Measurements from ENCODE around the gene SNRPF.
A peak's percentile ranks its signal among the peaks of the same experiment; 100 is the strongest.

Gene SNRPF

DNA sequence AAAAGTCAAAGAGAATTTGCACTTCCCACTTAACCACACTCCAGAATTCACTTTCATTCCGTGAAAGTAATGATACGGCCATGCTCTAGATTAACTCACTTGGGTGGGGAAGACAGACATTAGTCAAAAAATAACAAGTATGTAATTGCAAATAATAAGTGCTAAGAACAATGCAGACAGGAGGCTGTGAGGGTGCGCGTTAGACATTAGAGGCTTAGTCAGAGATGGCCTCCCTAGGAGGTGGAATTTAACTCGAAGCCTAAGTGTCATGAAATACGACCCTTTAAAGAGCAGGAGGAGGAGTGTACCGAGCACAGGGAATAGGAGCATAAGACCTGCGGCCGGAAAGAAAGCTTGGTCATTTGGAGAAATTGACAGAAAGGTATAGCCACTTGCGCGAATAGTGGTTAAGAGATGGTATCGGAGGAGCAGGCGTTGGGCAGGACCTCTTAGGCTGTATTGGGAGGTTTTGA lies 628 bp downstream of the SNRPF start:
- peak in 1 of 58 donors; percentile 10 for DNase-seq

DNA sequence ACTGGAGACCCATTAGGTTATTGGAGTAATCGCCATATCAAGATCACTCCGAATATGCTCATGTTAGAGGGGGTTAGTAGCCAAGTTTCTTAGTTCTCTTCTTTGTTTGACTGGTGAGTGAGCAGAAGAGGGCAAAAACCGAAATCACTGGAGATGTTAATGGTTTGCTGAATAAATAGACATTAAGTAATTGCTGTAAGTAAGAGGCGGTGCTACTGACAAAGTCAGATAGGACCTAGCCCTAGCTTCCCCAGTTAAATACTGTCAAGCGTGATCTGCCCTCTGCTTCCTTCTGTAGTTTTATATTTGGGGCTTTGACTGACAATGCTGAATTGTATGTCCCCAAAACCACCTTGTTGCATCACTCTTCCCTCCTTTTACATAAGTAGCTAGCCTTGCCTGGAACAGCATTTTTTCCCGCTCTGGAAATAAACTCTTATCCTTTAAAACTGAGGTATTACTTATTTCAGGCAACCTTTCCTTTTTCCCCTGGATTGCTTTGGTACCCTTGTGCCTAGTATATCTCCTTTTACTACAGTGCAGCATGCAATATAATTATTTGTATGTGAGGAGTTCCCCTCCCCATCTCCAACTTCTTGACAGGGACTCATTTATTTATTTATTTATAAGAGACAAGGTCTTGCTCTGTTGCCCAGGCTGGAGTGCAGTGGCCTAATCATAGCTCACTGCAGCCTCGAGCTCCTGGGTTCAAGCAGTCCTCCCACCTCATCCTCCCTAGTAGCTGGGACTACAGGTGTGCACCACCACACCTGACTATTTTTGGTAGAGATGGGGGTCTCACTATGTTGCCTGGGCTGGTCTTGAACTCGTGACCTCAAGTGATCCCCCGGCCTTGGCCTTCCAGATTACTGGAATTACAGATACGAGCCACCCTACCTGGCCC lies 1.4 kb downstream of the SNRPF start:
- DNase-seq = no peak

GRCh38 chr12:95862038-95862437 lies 3.3 kb downstream of the SNRPF start:
- no peak for DNase-seq

GRCh38 chr12:95863337-95863736 lies 4.6 kb downstream of the SNRPF start:
- no peak for DNase-seq

DNA sequence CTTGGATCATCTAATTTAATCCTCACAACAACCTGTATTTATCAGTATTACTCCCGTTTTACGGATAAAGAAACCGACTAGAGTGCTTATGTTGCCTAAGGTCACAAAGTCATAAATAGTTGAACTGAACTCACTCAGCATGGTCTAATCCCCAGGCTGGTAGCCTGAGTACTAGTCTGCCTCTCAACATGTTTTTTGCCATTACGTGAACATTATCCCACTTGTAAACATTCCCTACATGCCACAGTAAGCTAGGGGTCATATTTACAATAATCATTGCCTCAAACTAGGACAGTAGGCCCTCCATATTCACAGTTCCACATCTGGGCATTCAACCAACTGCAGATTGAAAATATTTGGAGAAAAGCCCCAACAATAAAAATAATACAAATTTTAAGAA lies 12.1 kb downstream of the SNRPF start:
- no peak for DNase-seq

- no peak for DNase-seq
These were observed 15.7 kb downstream of the SNRPF start for GRCh38 chr12:95874452-95874851.

DNA sequence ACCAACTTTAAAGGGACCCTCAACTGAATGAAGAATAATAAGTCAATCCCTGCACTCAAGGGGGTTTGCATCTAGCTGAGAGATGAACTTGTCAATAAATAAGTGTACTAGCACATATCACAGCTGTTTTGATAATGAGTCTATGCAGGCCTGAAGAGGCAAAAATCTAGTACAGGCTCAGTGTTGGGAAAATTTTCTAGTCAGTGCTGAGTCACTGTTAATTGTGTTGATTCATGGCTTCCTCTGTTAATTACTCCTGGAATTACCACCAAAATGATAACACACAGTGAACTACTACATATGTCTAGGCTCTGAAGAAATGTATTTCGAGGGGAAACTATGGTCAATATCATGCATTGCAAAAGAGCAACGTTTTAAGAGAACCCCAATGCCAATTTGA lies 18.9 kb downstream of the SNRPF start:
- DNase-seq = no peak

DNA sequence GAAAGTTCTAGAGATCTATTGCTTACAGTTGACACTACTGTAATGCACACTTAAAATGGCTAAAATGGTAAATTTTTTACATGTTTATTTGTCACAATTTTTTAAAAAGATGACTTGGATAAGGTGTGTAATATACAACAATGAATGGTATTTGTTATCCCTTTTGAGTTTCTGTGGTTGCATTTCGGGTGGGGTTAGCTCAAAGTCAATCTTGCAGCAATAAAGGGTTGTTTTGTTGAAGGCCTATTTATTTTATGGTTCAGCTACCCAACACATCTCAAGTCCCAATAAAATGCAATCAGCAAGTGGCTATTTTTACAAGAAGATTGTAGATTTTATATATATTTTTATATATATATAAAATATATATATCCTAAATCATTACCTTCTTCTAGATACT lies 22.1 kb downstream of the SNRPF start:
- no peak for DNase-seq

GRCh38 chr12:95881331-95881955 lies 22.7 kb downstream of the SNRPF start:
- DNase-seq = no peak

GRCh38 chr12:95882080-95882479 lies 23.3 kb downstream of the SNRPF start:
- no peak for DNase-seq

DNA sequence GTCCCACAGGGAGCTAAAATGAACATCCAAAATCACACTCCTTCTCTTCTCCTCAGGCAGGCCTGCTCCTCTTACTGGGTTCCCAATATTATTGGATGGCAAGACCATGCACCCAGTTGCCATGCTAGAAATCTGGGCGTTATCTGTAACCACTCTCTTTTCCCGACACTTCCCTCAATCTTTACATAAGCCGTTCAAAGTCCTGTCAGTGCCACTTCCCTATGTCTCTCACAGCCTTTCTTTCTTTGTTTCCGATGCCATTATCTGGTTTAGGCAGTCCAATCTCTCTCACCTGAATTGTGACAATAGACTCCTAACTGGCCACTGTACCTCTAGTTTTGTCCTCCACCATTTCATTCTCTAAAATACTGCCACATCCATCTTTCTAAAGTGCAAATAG lies 24.1 kb downstream of the SNRPF start:
- DNase-seq = no peak

DNA sequence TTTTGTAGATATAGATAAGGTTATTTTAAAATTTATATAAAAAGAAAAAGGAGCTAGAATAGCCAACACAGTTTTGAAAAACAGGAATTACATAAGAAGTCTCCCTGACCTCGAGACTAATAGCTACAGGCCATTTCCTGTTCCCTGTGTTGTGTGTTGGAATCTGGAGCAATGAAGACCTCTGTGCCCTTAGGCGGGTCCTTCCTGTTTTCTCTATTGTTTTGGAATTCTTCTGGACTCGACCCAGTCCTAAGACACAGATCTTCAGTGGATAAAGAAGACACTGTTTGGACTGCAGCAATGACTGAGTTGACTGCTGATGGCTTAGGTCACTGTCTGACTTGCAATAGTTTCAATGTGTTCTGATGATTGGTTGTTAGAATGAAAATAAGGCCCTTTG lies 26.2 kb downstream of the SNRPF start:
- DNase-seq = no peak

DNA sequence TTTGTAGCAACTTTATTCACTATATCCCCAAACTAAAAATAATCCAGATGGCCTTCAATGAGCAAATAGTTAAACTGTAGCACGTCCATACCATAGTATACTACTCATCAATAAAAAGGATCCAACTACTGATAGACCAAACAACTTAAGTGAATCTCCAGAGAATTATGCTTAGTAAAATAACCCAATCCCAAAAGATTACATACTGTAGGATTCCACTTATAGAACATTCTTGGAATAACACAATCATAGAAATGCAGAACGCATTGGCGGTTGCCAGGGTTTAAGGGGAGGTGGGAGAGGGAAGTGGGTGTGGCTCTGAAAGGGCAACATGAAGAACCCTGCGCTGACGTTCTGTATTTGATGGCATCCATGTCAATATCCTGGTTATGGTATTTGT lies 28.6 kb downstream of the SNRPF start:
- no peak for DNase-seq

DNA sequence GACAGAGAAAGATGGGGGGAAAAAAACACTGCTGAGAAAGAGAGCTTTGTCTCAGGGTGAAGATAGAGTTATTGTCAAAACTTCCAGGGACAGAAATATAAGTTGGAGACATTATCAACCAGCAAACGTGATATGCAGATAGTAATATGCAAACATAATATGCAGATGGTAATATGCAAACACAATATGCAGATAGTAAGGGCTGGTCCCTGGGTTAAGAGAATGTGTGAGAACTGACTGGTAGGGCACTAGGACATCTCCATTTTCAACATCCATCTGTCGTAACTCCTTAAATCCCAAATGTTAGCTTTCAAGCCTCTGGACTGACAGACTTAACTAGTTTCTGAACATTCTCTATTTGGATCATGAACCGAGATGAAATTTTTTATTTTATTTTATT lies 32.2 kb downstream of the SNRPF start:
- no peak for DNase-seq

DNA sequence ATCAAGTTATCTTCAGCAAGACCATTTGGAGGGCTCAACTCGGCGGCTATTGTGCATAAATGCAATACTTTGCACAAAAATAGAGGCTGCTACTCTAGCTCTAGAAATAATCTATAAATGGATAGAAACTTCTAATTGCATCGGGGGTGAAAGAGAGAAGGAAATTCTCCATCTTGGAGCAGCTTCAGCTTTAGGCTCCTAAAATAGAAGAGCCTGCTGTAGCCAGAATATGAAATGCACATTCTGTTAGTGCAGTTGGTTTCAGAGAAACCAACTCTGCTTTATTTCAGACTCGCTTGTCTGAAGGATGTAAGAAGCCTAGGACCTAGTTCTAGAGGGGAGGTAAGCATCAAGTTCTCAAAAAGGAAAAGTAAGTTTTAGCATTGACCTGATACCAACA lies 38.1 kb downstream of the SNRPF start:
- peak in 1 of 58 donors; percentile 2 for DNase-seq

GRCh38 chr12:95898081-95898480 lies 39.3 kb downstream of the SNRPF start:
- no peak for DNase-seq

- DNase-seq = no peak
These were observed 49.8 kb downstream of the SNRPF start for GRCh38 chr12:95908573-95908972.

DNA sequence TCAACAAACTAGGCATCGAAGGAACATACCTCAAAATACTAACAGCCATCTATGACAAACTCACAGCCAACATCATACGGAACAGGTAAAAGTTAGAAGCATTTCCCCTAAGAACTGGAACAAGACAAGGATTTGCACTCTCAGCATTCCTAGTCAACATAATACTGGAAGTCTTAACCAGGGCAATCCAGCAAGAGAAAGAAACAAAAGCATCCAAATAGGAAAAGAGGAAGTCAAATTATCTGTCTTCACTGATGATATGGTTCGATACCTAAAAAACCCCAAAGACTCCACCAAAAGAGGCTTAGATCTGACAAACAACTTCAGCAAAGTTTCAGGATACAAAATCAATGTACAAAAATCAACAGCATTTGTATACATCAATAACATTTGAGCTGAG lies 51.1 kb downstream of the SNRPF start:
- no peak for DNase-seq

Measured in anterior cingulate cortex (tissue), 58 donors.